Measurements from ENCODE around the gene TUBB4A. TPM values are rescaled to one million over a fixed set of nuclear protein-coding genes. Genes with fewer than 3 reads are reported as not detected.

The TUBB4A gene
- total and polyA plus RNA-seq, 10 of the 15 experiments (the other 5 are each of a cell fraction or from before 2014, with no cell fraction given): 0.29 to 22.4 (median 3.8) TPM

- TF ChIP-seq, protein P1, sequence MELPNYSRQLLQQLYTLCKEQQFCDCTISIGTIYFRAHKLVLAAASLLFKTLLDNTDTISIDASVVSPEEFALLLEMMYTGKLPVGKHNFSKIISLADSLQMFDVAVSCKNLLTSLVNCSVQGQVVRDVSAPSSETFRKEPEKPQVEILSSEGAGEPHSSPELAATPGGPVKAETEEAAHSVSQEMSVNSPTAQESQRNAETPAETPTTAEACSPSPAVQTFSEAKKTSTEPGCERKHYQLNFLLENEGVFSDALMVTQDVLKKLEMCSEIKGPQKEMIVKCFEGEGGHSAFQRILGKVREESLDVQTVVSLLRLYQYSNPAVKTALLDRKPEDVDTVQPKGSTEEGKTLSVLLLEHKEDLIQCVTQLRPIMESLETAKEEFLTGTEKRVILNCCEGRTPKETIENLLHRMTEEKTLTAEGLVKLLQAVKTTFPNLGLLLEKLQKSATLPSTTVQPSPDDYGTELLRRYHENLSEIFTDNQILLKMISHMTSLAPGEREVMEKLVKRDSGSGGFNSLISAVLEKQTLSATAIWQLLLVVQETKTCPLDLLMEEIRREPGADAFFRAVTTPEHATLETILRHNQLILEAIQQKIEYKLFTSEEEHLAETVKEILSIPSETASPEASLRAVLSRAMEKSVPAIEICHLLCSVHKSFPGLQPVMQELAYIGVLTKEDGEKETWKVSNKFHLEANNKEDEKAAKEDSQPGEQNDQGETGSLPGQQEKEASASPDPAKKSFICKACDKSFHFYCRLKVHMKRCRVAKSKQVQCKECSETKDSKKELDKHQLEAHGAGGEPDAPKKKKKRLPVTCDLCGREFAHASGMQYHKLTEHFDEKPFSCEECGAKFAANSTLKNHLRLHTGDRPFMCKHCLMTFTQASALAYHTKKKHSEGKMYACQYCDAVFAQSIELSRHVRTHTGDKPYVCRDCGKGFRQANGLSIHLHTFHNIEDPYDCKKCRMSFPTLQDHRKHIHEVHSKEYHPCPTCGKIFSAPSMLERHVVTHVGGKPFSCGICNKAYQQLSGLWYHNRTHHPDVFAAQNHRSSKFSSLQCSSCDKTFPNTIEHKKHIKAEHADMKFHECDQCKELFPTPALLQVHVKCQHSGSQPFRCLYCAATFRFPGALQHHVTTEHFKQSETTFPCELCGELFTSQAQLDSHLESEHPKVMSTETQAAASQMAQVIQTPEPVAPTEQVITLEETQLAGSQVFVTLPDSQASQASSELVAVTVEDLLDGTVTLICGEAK (IDR thresholded peaks at IDR 0.05; ENCODE audit: borderline replicate concordance): no peak; the same call in 1 of the 2 replicates
- TF ChIP-seq E2F8 (IDR thresholded peaks at IDR 0.05; ENCODE audit: low read depth, partially characterized antibody) (peak; percentile 33), EZH2 (IDR thresholded peaks at IDR 0.05; ENCODE audit: borderline replicate concordance, control insufficient read depth, low read depth, low read length) (no peak), PBX3 (IDR thresholded peaks at IDR 0.05; ENCODE audit: insufficient replicate concordance, low read depth, low read length) (no peak), YBX1 (IDR thresholded peaks at IDR 0.05) (no peak), RELB (IDR thresholded peaks at IDR 0.05; ENCODE audit: low read depth) (peak; percentile 90), CHD2 (IDR thresholded peaks at IDR 0.05; ENCODE audit: borderline replicate concordance, low read depth, low read length) (no peak; the same call in 1 of the 2 replicates), JUND (IDR thresholded peaks at IDR 0.05; ENCODE audit: low read depth, low read length) (0 out of 2 replicates have a peak, but pooled peaks have one; percentile 50), NFIC (IDR thresholded peaks at IDR 0.05; ENCODE audit: low read depth, low read length) (no peak), RELA (IDR thresholded peaks at IDR 0.05; ENCODE audit: borderline replicate concordance, partially characterized antibody) (peak; percentile 57), SIN3A (IDR thresholded peaks at IDR 0.05; ENCODE audit: low read depth, low read length) (peak; percentile 51; the same call in 1 of the 2 replicates), PKNOX1 (IDR thresholded peaks at IDR 0.05) (peak; percentile 59; the same call in 1 of the 2 replicates), BCL3 (IDR thresholded peaks at IDR 0.05; ENCODE audit: borderline replicate concordance, insufficient read depth, low read depth, low read length, poor library complexity, severe bottlenecking) (no peak)
Measured at GRCh38 chr19:6521718-6522646, 19.9 kb upstream of the TUBB4A start (continued).

Data from GM12878 (cell line).